ENCODE data around the gene NCAPD3. TPM values are rescaled to one million over a fixed set of nuclear protein-coding genes. Genes with fewer than 3 reads are reported as not detected.

Gene NCAPD3
- total and polyA plus RNA-seq, 4 donors, result 14.1 to 35.4 (median 24.2) TPM

DNA sequence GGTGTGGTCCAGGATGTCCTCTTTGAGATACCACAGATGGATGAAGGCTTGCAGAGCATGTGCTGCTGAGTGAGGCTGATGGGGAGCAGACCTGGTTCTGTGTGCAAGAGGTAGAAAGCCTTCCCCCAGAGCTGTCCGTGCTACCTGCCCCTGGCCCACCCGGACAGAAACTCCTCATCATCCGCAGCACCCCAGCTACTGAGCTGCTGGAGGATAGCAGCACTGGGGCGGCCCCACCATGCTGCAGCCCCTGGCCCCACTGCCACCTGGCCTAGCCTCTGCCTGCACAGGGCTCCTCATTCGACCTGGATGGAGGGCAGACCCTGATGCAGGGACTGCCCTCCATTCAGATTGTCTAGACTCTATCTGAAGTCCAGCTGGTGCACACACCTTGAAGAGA lies 50.5 kb downstream of the NCAPD3 start (continued):
- TF ChIP-seq, protein P1, sequence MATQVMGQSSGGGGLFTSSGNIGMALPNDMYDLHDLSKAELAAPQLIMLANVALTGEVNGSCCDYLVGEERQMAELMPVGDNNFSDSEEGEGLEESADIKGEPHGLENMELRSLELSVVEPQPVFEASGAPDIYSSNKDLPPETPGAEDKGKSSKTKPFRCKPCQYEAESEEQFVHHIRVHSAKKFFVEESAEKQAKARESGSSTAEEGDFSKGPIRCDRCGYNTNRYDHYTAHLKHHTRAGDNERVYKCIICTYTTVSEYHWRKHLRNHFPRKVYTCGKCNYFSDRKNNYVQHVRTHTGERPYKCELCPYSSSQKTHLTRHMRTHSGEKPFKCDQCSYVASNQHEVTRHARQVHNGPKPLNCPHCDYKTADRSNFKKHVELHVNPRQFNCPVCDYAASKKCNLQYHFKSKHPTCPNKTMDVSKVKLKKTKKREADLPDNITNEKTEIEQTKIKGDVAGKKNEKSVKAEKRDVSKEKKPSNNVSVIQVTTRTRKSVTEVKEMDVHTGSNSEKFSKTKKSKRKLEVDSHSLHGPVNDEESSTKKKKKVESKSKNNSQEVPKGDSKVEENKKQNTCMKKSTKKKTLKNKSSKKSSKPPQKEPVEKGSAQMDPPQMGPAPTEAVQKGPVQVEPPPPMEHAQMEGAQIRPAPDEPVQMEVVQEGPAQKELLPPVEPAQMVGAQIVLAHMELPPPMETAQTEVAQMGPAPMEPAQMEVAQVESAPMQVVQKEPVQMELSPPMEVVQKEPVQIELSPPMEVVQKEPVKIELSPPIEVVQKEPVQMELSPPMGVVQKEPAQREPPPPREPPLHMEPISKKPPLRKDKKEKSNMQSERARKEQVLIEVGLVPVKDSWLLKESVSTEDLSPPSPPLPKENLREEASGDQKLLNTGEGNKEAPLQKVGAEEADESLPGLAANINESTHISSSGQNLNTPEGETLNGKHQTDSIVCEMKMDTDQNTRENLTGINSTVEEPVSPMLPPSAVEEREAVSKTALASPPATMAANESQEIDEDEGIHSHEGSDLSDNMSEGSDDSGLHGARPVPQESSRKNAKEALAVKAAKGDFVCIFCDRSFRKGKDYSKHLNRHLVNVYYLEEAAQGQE (IDR thresholded peaks at IDR 0.05), result no peak
- TF ChIP-seq TAF1 (conservative IDR thresholded peaks at IDR 0.05) (no peak), YY1 (IDR thresholded peaks at IDR 0.05) (no peak)

DNA sequence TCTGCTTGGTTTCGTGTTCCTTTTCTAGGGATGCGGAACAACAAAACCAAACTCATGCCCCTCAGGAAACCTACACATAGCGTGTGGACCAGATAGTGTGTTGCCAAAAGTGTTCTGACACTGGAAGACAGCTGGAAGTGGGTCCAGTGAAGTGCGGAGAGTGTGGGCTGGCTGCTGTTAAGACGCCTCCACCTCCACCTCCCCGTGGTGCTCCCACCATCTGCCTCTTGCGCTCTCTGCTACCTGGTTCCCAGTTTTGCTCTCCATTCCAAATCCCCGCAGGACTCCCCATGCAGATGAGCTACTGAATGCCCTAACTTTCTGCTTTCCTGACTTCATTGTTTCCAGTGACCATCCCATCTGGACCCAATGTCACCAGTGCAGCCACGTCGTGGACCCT lies 51.8 kb downstream of the NCAPD3 start:
- H3K36me3 ChIP-seq (ENCODE audit: control insufficient read depth in 4 of 4, insufficient read depth in 3 of 4, low read depth in 1 of 4, low read length in 3 of 4), result peaks cover 8 to 39% (median 30%) of the 10 kb centered on the region in 4 donors
- TF ChIP-seq, protein P2, sequence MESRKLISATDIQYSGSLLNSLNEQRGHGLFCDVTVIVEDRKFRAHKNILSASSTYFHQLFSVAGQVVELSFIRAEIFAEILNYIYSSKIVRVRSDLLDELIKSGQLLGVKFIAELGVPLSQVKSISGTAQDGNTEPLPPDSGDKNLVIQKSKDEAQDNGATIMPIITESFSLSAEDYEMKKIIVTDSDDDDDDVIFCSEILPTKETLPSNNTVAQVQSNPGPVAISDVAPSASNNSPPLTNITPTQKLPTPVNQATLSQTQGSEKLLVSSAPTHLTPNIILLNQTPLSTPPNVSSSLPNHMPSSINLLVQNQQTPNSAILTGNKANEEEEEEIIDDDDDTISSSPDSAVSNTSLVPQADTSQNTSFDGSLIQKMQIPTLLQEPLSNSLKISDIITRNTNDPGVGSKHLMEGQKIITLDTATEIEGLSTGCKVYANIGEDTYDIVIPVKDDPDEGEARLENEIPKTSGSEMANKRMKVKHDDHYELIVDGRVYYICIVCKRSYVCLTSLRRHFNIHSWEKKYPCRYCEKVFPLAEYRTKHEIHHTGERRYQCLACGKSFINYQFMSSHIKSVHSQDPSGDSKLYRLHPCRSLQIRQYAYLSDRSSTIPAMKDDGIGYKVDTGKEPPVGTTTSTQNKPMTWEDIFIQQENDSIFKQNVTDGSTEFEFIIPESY (IDR thresholded peaks at IDR 0.05), result no peak
- no peak for TF ChIP-seq EGR1 (IDR thresholded peaks at IDR 0.05; ENCODE audit: low read depth in 2 of 2)
- no peak for TF ChIP-seq HNF4A (conservative IDR thresholded peaks at IDR 0.05)
- TF ChIP-seq NR2F2 (IDR thresholded peaks at IDR 0.05), result no peak
- no peak for TF ChIP-seq SP1 (IDR thresholded peaks at IDR 0.05)
- no peak for TF ChIP-seq FOXA1 (IDR thresholded peaks at IDR 0.05)
- TF ChIP-seq, protein P3, sequence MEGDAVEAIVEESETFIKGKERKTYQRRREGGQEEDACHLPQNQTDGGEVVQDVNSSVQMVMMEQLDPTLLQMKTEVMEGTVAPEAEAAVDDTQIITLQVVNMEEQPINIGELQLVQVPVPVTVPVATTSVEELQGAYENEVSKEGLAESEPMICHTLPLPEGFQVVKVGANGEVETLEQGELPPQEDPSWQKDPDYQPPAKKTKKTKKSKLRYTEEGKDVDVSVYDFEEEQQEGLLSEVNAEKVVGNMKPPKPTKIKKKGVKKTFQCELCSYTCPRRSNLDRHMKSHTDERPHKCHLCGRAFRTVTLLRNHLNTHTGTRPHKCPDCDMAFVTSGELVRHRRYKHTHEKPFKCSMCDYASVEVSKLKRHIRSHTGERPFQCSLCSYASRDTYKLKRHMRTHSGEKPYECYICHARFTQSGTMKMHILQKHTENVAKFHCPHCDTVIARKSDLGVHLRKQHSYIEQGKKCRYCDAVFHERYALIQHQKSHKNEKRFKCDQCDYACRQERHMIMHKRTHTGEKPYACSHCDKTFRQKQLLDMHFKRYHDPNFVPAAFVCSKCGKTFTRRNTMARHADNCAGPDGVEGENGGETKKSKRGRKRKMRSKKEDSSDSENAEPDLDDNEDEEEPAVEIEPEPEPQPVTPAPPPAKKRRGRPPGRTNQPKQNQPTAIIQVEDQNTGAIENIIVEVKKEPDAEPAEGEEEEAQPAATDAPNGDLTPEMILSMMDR (IDR thresholded peaks at IDR 0.05; ENCODE audit: low read depth, low read length, missing input control), result no peak
- TF ChIP-seq RXRA (IDR thresholded peaks at IDR 0.05), result no peak
- TF ChIP-seq YY1 (IDR thresholded peaks at IDR 0.05), result no peak
- TF ChIP-seq, protein P4, sequence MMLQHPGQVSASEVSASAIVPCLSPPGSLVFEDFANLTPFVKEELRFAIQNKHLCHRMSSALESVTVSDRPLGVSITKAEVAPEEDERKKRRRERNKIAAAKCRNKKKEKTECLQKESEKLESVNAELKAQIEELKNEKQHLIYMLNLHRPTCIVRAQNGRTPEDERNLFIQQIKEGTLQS (IDR thresholded peaks at IDR 0.05), result no peak
- TF ChIP-seq, protein P1 (IDR thresholded peaks at IDR 0.05), result no peak
- TF ChIP-seq GABPA (IDR thresholded peaks at IDR 0.05 in 1 of 2, conservative IDR thresholded peaks at IDR 0.05 in 1 of 2), result no peak
- no peak for TF ChIP-seq RAD21 (IDR thresholded peaks at IDR 0.05)
- no peak overlapping the region for H3K27ac ChIP-seq (ENCODE audit: low read depth in 1 of 2, low read length in 2 of 2)
- H3K9me3 ChIP-seq (ENCODE audit: control insufficient read depth in 4 of 4, low read length in 3 of 4), result no peaks in the 10 kb centered on the region
- no peak overlapping the region for H3K9ac ChIP-seq (ENCODE audit: low read depth in 1 of 2, low read length in 2 of 2)
- H3K4me1 ChIP-seq (ENCODE audit: control insufficient read depth in 4 of 4, insufficient read depth in 4 of 4, low read length in 3 of 4), result peaks cover 4 to 16% (median 7%) of the 10 kb centered on the region in 4 donors
- WGBS, result 98% methylated on average over 10 of the region's 10 CpGs
- no peaks in the 10 kb centered on the region for H3K27me3 ChIP-seq (ENCODE audit: control insufficient read depth in 4 of 4, insufficient read depth in 4 of 4, low read length in 3 of 4)
- no peak overlapping the region for H3K4me3 ChIP-seq (ENCODE audit: low read depth in 1 of 3, low read length in 3 of 3)
- DNase-seq (ENCODE audit: low spot score), result no peak

Data from liver (tissue), 9 donors.